Endothelial cell of umbilical vein (primary cell): ENCODE data around the gene ADCY3.

Experiments
- EZH2 ChIP-seq: IDR thresholded peaks from 2 replicates; pipeline ENCODE4 v1.6.1; 2012; ENCODE audit warnings: borderline replicate concordance, low read depth, mild to moderate bottlenecking, moderate library complexity, low read length, inconsistent platforms; ENCODE audit not compliant: severe bottlenecking
- POLR2A ChIP-seq: IDR thresholded peaks from 2 replicates; pipeline ENCODE4 v1.6.1; 2012; ENCODE audit warnings: low read depth, mild to moderate bottlenecking, control low read depth, low read length
- TF ChIP-seq, protein P1 (sequence below), 2 donors: IDR thresholded peaks; 1 replicate in 1 of 2; 2 replicates in 1 of 2; pipeline ENCODE4 v1.5.1; 2011; ENCODE audit warnings: low read length in 2 of 2, mild to moderate bottlenecking in 2 of 2, moderate library complexity in 2 of 2, control low read depth in 1 of 2, inconsistent platforms in 1 of 2, low read depth in 1 of 2; ENCODE audit not compliant: insufficient read depth in 1 of 2; ENCODE audit errors: extremely low read depth in 1 of 2

GRCh38 chr2:24947561-24948157 lies 27.6 kb upstream of the ADCY3 start:
- TF ChIP-seq, protein P1, sequence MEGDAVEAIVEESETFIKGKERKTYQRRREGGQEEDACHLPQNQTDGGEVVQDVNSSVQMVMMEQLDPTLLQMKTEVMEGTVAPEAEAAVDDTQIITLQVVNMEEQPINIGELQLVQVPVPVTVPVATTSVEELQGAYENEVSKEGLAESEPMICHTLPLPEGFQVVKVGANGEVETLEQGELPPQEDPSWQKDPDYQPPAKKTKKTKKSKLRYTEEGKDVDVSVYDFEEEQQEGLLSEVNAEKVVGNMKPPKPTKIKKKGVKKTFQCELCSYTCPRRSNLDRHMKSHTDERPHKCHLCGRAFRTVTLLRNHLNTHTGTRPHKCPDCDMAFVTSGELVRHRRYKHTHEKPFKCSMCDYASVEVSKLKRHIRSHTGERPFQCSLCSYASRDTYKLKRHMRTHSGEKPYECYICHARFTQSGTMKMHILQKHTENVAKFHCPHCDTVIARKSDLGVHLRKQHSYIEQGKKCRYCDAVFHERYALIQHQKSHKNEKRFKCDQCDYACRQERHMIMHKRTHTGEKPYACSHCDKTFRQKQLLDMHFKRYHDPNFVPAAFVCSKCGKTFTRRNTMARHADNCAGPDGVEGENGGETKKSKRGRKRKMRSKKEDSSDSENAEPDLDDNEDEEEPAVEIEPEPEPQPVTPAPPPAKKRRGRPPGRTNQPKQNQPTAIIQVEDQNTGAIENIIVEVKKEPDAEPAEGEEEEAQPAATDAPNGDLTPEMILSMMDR (IDR thresholded peaks at IDR 0.05; ENCODE audit: extremely low read depth in 1 of 2, insufficient read depth in 1 of 2, low read depth in 1 of 2, low read length in 2 of 2) = no peak
- TF ChIP-seq EZH2 (no peak), POLR2A (no peak)
